ENCODE data around the gene C1QC.
"Not testable (repeated sequence)": the region's sequence is repeated elsewhere in the genome, so short reads cannot be mapped to it uniquely, and the experiment has no call there.

Gene C1QC

DNA sequence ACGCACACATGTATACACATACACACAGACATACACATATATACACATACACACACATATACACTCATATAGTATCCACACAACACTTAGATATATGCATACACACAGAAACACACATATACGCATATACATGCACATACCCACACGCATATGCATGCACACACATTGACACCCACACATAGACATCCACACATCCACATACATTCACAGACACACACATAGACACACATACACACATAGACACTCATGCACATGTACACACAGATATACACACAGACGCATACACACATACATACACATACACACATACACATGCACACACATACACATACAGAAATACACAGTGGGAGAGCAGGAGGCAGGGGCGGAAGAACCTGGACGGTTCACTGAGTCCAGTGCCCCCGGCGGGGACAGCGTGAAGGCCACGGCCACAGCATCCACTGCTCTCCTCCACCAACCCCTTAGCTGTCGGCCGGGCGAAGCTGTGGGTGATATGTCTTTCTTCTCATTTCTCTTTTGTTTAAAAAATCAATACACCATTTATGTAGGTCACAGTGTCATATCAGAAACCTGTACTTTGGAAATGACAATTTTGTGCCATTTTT lies 6.8 kb downstream of the C1QC start:
- DNase-seq (ENCODE audit: low read depth) = no peak

DNA sequence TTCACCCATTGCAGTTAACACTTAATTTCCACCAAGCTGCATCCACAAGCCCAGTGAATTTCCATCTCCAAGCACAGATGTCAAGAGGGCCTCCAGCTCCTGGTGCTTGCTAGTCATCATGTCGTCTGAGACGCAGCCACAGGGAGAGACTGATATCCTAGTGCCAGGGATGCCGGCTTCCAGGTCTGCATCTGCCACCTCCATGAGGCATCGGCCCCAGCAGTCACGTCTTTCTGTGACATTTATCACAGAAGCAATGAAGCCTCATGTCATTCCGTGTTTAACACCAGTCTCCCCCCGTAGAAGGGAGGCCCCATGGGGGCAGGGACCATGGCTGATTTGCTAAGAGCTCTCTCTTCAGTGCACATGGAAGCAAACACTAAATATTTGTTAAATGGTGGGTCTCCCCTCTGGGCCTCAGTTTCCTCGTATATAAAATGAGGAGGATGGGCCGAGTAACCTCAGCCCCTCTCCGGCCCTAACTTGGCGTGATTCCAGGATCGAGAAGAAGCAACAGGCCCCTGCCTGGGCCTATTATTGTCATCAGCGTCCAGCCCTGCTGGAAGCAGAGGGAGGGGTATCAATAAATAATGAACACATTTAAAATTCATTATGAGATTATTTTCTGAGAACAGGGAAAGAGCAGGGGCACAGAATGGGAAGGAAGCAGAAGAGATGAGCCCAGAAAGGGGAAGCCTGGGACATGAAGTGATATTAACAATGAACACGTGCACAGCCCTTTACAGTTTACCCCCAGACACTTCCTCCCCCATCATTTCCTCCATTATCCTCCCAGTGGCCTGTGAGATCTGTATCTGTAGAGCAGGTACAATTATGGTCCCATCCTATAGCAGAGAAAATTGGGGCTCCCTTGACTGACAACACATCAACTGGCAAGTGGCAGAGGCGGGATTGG lies 8.8 kb downstream of the C1QC start:
- no peak for DNase-seq (ENCODE audit: low read depth)

DNA sequence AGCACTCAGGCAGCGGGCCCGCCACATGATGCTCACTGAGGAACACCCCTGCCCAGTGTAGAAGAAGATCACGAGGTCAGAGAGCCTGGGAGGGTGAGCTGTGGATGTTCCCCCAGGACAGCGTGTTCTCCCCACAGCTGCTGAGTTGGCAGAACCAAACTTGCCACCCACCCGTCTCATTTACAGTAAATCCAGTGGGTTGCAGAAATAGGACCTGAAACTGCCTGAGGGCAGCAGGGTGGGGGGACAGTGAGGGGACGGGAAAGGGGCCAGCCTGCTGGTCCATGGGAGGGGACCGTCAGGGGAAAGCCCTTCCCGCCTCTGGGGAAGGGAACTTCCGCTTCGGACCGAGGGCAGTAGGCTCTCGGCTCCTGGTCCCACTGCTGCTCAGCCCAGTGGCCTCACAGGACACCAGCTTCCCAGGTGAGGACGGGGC lies 9.5 kb downstream of the C1QC start, which contains the start of gene C1QB:
Gene C1QB (plus strand): TSS at position 356 of the 436 bp plus-strand sequence. CDS start 6,227 bp downstream, outside the sequence.
- no peak for DNase-seq (ENCODE audit: low read depth)

DNA sequence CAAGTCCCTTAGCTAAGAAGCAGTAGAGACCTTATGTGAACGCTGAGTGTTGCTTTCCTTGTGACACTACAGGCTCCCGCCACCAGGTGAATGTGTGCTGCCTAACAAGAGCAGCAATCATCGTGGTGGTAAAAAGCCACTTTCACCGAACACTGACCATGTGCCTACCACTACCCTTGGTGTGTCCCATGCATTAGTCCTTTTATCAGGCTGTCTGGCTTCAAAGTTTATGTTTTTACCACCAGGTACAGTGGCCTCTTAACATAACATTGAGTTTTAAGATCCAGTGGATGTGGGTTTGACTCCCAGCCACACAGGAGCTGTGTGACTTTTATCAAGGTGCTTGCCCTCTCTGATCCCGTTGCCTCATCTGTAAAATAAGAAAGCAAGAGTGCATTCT lies 11.3 kb downstream of the C1QC start:
- DNase-seq (ENCODE audit: low read depth) = no peak

DNA sequence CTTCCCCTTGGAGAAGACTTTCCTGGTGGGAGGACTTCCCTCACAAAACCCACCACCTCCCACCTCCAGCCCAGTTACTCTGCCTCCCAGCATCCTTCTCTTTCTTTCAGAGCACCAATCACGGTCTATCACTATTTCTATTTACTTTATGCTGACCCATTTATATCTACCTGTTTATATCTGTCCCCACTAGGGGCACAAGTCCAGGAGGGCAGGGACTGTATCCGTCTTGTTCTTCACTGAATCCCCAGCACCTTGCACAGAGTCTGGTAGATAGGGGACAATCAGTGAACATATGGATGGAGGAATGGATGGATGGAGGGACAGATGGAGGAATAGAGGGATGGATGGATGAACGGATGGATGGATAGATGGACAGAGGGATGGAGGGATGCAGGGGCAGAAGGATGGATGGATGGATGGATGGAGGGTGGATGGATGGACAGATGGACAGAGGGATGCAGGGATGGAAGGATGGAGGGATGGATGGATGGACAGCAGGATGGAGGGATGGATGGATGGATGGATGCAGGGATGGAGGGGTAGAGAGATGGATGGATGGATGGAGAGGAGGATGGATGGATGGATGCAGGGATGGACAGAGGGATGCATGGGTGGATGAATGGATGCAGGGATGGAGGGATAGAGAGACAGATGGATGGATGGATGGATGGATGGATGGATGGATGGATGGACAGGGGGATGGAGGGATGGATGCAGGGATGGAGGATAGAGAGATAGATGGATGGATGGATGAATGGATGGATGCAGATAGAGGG lies 15.1 kb downstream of the C1QC start:
- no peak for DNase-seq (ENCODE audit: low read depth)

DNA sequence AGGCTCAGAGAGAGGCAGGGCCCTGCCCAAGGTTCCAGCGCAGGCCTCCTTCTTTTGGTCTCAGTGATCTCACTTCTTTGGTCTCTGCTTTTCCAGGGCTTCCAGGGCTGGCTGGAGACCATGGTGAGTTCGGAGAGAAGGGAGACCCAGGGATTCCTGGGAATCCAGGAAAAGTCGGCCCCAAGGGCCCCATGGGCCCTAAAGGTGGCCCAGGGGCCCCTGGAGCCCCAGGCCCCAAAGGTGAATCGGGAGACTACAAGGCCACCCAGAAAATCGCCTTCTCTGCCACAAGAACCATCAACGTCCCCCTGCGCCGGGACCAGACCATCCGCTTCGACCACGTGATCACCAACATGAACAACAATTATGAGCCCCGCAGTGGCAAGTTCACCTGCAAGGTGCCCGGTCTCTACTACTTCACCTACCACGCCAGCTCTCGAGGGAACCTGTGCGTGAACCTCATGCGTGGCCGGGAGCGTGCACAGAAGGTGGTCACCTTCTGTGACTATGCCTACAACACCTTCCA lies 17.3 kb downstream of the C1QC start:
- DNase-seq (ENCODE audit: low read depth) = no peak

DNA sequence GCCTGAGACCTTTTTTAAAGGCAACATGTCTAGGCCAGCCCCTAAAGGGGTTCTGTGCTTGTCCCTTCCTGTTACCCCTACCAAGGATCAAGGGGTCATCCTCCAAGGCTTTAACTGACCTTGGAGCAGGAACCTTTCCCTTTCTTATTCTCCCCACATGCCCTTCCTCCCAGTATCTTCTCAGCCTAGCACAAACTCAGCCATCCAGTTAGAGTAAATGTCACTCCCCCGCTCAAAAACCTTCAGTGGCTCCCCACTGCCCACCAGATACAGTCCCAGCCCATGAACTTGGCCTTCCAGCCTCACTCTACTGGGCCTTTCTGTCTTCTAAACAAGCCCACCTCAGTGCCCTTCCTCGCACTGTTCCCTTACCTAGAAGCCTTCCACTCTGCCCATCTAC lies 18.4 kb downstream of the C1QC start:
- no peak for DNase-seq (ENCODE audit: low read depth)

DNA sequence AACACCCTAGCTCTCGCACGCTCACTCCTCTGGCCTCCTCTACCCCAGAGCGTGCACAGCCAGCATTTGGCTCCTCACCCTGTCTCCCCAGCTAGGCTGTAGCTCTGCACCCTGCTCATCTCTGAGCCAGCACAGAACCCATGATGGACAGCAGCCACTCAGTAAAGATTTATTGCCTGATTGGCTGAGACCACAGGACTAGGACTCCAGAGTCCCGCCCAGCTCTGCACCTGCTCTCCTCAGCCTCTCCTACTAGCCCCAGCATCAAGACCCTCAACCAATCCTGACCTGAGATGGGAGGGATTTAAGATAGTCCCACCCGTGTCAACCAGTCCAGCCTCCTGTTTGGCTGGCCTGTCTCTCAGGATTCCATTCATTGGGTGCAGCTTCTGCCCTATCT lies 18.9 kb downstream of the C1QC start:
- DNase-seq (ENCODE audit: low read depth) = no peak

DNA sequence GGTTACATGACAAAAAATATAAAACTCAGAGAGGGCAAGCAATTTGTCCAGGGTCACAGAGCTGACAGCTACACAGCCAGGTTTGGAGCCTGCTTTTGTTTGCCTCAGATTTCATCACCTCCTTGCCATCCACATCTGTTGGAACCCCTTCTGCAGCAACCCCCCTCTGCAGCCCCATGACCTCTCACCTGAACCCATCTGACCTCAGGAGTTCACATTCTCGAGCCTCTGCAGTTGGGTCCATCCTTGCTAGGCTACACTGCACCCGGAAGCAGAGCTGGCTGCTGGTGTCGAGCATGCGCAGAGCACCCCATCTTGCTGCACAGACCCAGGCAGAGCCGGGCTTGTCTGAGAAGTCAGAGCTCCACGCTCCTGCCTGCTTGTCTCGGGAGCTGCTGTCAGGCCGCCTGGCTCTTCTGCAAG lies 19.6 kb downstream of the C1QC start:
- DNase-seq (ENCODE audit: low read depth) = no peak

DNA sequence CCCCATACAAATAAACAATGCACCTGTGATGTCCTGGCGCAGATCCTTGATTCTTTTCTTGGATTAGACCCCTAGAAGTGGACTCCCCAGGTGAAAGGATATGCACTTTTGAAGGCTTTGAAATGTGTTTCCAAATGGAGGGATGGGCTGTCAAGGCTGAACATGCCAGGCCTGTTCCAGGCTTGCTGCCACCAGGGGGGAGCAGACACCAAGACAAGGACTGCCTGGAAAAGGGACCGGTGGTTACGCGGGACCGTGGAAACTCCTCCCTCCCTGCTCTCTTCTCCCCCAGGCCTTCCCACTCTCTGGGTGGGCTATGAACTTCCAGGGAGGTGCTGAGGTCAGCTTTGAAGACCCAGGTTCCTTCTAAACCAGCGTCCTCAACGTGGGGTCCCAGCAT lies 22.3 kb downstream of the C1QC start:
- DNase-seq (ENCODE audit: low read depth) = no peak

DNA sequence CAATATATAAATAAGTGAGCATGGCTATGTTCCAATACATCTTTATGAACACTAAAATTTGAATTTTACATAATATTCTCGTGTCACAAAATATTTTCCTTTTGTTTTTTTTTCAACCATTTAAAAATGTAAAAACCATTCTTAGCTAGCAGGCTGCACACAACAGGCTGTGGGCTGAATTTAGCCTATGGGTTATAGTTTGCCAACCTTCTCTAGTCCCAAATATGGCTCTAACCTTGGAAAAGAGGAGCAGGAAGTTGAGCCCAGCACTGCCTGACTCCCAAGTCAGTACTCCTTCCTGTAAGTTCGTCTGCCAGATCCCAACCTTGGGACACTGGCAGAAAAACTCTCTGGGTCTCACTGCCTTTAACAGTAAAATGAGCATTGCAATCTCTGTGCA lies 23.0 kb downstream of the C1QC start:
- DNase-seq (ENCODE audit: low read depth) = no peak

DNA sequence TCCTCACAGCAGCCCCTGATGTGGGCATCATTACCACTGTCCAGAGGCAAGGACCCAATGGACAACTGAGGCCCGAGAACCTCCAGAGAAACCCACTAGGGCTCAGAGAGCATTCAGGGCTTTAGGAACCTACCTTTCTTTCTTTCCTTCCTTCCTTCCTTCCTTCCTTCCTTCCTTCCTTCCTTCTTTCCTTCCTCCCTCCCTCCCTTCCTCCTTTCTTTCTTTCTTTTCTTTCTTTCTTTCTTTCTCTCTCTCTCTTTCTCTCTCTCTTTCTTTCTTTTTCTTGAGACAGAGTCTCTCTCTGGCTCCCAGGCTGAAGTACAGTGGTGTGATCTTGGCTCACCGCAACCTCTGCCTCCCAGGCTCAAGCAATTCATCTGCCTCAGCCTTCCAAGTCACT lies 25.4 kb downstream of the C1QC start:
- not testable (repeated sequence) for DNase-seq (ENCODE audit: low read depth)

DNA sequence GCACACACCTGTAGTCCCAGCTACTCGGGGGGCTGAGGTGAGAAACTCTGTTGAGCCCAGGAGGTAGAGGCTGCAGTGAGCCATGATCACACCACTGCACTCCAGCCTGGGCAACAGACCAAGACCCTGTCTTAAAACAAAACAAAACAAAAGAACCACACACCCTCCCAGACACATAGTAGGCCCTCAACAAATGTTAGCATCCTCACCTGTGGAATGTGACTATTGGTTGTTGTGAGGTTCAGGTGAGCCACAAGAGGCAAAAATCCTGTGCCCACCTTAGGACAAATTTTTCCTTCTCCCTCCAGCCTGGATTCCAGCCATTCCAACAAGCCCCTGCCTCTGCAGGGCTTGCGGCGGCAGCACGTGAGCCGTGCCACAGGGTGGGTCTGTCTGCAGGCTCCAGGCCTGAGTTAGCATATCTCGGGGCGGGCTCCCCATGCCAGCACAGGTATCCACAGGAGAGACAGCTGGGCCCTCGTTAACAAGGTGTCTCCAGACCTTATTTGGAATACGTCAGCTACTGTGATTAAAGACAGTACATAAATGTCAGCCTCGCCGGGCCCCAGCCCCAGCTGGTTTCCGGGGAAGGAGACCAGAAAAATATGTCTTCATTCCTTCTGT lies 27.0 kb downstream of the C1QC start:
- DNase-seq (ENCODE audit: low read depth) = no peak

DNA sequence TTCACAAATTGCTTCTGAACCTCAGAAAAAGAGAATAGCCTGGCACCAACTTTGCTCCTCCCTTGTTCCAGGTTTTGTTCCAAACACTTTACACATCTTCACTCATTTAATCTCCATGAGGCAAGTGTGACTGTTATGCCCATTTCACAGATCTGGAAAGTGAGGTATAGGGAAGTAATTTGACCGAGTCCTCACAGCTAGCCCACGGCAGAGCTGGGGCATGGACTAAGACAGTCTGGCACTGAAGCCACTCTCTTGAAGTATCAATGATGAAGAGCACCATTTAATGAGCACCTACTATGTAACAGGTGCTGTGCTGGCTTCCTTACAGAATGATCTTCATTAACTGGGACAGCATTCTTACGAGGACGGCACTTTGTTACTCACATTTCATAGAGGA lies 28.6 kb downstream of the C1QC start:
- DNase-seq (ENCODE audit: low read depth) = no peak

DNA sequence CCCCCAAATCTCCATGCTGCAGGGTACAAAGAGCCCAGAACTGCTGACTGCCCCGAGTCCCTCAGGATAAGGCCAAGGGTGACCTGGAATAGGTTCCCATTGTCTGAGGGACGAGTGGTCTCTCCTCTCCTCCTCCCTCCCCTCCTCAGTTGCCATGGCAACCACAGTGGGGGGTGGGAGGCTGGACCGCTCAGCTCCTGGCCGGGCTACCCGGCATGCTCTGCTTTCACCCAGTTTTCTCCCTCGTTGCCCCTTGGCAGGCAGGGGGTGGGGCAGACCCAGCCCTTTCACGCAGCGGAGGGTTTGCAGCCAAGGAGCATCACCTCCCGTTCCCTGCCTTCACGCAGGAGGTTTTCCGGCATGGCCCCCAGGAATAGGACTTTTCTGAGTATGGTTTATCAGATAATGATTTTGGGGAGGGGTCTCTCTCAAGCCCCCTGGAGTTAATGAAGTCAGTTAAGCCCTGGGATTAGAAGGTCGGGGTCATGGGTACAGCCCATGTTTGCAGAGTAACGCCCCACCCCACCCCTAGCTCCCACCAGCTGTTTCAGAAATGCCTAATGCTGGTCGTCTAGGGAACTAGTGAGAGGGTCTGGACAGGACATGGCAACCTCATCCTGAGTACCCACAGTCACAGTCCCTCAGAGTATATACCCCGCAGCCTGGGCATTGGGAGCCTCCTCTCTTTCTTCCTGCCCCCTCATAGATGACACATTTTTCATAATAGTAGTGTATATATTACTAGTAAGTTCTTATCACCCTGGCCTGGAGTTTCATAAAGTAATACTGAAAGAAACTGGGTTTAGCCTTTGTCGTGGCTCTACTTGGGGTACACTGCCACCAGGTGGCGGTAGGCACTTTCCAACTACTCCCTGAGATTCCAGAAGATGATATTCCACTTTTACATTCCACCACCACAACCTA lies 30.3 kb downstream of the C1QC start:
- peak; percentile 45 for DNase-seq (ENCODE audit: low read depth)

DNA sequence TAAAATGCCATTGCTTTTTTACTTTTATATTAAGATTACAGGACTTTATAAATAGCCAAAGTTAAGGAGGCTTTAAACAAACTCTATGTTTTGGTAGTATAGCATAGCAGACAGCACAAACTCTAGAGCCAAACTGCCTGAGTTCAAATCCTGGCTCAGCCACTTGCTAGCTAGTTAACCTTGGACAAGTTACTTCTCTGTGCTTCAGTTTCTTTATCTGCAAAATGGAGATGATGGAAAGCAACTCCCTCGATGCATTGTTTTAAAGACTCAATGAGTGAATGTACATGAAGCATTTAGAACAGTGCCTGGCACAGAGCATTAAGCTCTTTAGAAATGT lies 30.9 kb downstream of the C1QC start:
- no peak for DNase-seq (ENCODE audit: low read depth)

DNA sequence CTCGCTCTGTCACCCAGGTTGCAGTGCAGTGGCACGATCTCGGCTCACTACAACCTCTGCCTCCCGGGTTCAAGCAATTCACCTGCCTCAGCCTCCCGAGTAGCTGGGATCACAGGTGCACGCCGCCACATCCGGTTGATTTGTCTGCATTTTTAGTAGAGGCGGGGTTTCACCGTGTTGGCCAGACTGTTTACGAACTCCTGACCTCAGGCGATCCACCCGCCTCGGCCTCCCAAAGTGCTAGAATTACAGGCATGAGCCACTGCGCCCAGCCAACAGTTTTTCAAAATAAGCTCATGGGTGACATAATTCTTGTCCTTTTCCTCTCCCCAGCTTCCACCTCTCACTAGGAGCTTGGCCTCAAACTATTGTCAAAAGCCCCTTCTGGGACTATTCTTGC lies 32.7 kb downstream of the C1QC start:
- not testable (repeated sequence) for DNase-seq (ENCODE audit: low read depth)

DNA sequence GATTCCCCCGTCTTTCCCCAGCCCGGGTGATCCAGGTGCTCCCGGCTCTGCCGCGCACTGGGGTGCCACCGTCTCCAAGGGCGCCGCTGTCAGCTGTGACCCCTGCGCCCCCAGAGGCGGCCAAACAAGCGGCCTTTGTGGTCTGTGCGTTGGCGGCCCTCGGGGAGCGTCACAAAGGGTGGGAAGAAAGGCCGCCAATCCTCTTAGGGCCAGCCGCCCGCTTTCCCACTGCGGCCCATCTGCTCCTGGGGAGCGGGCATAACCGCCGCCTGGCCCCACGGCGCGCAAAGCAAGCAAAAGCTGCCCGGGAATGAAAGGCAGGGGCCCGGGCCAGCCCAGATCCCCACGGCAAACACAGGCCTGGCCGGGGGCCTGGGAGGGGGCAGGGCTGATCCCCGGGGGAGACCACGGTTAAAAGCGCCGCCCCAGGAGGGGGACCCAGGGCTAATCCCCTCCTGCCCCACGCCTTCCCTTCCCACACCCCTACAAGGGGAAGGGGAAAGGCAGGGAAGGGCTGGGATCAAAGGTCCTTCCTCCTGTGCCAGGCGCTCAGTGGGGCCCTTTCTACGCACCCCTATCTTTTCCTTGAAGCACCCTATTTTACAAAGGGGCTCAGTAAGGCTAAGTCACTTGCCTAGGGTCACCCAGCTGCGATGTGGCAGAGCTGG lies 33.6 kb downstream of the C1QC start:
- no peak for DNase-seq (ENCODE audit: low read depth)

DNA sequence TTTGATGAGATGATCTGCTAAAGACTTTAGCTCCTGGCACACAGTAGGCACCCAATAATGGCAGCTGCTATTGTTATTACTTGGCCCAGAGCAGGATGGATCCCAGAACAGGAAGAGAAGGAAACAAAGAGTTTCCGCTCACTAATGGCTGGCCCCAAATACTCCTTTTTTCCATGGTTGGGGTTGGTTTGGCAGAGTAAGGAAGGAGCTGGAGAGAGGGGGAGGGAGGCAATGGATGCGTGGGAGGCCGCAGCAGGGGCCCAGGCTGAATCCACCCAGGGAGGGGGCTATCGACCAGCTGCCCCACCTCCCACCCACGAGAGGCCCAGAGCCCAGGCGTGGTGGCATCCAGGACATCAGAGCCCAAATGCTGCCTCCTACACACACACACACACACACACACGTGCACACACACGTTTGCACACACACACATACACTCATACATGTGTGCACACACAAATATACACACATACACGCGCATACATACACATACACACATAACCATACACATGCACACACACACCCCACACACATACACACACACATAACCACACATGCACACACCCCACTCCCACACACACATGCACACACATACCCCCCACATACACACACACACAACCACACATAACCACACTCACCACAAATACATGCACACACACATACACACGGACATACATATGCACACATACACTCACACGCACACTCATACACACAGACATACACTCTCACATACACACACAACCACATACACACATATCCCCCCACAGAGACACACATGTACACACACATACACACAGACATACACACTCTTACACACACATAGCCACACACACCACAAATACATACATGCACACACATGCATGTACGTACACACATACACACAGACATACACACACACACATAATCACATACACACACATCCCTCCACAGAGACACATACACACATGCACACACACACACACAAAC lies 34.8 kb downstream of the C1QC start:
- no peak for DNase-seq (ENCODE audit: low read depth)
